ENCODE data around the gene IFI27. TPM values are rescaled to one million over a fixed set of nuclear protein-coding genes. Genes with fewer than 3 reads are reported as not detected.

IFI27 gene
- total and polyA plus RNA-seq, 2 of the 8 experiments (the other 6 are each of a cell fraction or from before 2014, with no cell fraction given), result 0.76 to 2.2 TPM

DNA sequence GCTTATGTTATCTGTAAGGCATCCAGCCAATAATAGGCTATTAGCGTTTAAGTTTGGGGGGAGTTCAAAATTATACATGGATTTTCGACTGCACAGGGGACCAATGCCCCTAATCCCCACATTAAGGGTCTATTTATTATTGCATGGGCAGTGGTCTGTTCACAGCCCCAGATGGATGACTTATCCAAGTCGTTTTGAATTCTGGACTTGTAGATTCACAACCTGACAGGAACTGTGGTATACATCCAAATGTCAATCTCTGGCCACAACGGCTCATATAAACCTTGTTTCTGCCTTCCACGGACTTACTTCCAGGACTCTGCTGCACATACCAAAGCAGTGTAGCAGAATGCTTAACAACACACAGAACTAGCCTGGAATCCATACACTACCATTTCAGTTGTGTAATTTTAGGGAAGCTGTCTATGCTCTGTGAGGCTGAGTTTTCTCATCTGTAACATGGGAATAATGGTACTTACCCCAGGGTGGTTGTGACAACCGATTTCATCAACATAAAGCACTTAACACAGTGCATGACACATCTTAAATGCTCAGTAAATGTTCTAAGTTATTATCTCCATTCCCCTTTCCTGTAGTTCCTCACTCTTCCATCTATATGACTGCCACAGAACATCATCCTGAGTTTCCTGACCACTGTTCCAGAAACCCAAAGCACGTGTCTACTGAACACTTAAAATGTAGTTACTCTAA lies 33.3 kb upstream of the IFI27 start:
- Histone ChIP-seq H3K18ac (ENCODE audit: extremely low read depth, low read length) (no peak overlapping the region), H3K79me1 (ENCODE audit: low read depth, low read length) (peaks cover 7% of the 10 kb centered on the region; the same call in 1 of the 2 replicates), H2BK120ac (replicated peaks; ENCODE audit: low read depth, low read length) (no peak overlapping the region), H2AK5ac (ENCODE audit: low read depth, low read length) (no peak overlapping the region), H2BK20ac (ENCODE audit: low read length) (no peak overlapping the region), H2BK12ac (ENCODE audit: low read depth, low read length) (no peak overlapping the region), H3K27me3 (replicated peaks in 1 of 4; ENCODE audit: control insufficient read depth in 3 of 4, extremely low read depth in 1 of 4, insufficient read depth in 3 of 4, low read length in 3 of 4) (no peaks in the 10 kb centered on the region), H3K4me1 (replicated peaks in 1 of 4; ENCODE audit: control insufficient read depth in 3 of 4, insufficient read depth in 4 of 4, low read length in 3 of 4) (peaks cover 0 to 12% (median 0%) of the 10 kb centered on the region in 4 experiments; a peak in 1 of 7 replicates), H3K9me3 (ENCODE audit: insufficient read depth in 2 of 2, low read depth in 1 of 2, low read length in 1 of 2) (no peaks in the 10 kb centered on the region), H3K27ac (ENCODE audit: low read depth, low read length) (no peak overlapping the region), H3K9ac (replicated peaks in 1 of 4; ENCODE audit: extremely low read depth in 1 of 4, low read depth in 3 of 4, low read length in 3 of 4) (no peak overlapping the region), H4K91ac (replicated peaks; ENCODE audit: insufficient read length, low read length) (no peak overlapping the region), H2AFZ (ENCODE audit: low read length) (no peak overlapping the region), H2BK15ac (ENCODE audit: low read length) (no peak overlapping the region), H3K23ac (ENCODE audit: insufficient read length) (no peak overlapping the region), H2BK5ac (ENCODE audit: low read depth, low read length) (no peak overlapping the region), H3K4me3 (ENCODE audit: extremely low read depth in 1 of 4, insufficient read depth in 2 of 4, low read depth in 3 of 4, low read length in 4 of 4) (no peak overlapping the region), H3K36me3 (ENCODE audit: control insufficient read depth in 2 of 4, insufficient read depth in 4 of 4, low read length in 3 of 4) (peaks cover 7 to 37% (median 15%) of the 10 kb centered on the region in 4 experiments), H4K20me1 (replicated peaks in 1 of 2; ENCODE audit: control insufficient read depth in 1 of 2, insufficient read depth in 2 of 2, low read length in 2 of 2) (peaks cover 10 to 14% of the 10 kb centered on the region in 2 experiments), H4K5ac (ENCODE audit: insufficient read length, low read depth, low read length) (no peak overlapping the region), H3K4me2 (ENCODE audit: insufficient read depth in 1 of 2, low read depth in 2 of 2, low read length in 2 of 2) (no peak overlapping the region; a peak in 2 of 4 replicates), H4K8ac (ENCODE audit: extremely low read depth, insufficient read depth, low read length) (no peak overlapping the region), H3K4ac (replicated peaks; ENCODE audit: insufficient read length, low read depth, low read length) (no peak overlapping the region), H3K23me2 (ENCODE audit: low read depth, low read length) (peaks cover 5% of the 10 kb centered on the region), H3K79me2 (ENCODE audit: control insufficient read depth in 1 of 2, insufficient read depth in 2 of 2, low read length in 2 of 2) (peaks cover 32 to 86% of the 10 kb centered on the region in 2 experiments), H3K14ac (ENCODE audit: insufficient read length) (no peak overlapping the region), H3K56ac (replicated peaks; ENCODE audit: insufficient read length, low read depth, low read length) (no peak overlapping the region)
- ChIA-PET CTCF (ENCODE audit: partially characterized antibody) (interaction anchor here (0.8 kb wide), 1 partner anchor 12 kb away, joined by 3 read pairs; no protein-coding TSS in a partner anchor), POLR2A (ENCODE audit: partially characterized antibody) (no interaction called here)
- 91% methylated on average over 7 of the region's 7 CpGs; no CpG with 5 or more reads in 1 of the 2 experiments for WGBS, 2 experiments (ENCODE audit: extremely low coverage in 1 of 2, insufficient coverage in 1 of 2, insufficient read length in 1 of 2, insufficient replicate concordance in 2 of 2, low coverage in 1 of 2, low lambda C conversion rate in 2 of 2, missing lambda C conversion rate in 1 of 2)
- DNase-seq (ENCODE audit: low read depth in 1 of 2, low spot score in 2 of 2), result no peak
- no peak for FAIRE-seq
- TF ChIP-seq SP2 (IDR thresholded peaks at IDR 0.05; ENCODE audit: low read length) (no peak), CHD1 (IDR thresholded peaks at IDR 0.05; ENCODE audit: low read depth, low read length) (no peak), GTF2F1 (IDR thresholded peaks at IDR 0.05; ENCODE audit: borderline replicate concordance, low read depth, low read length) (no peak), TCF12 (IDR thresholded peaks at IDR 0.05; ENCODE audit: low read depth, low read length) (no peak), BCL11A (IDR thresholded peaks at IDR 0.05; ENCODE audit: low read depth in 2 of 2, low read length in 2 of 2) (no peak), GABPA (IDR thresholded peaks at IDR 0.05; ENCODE audit: borderline replicate concordance, insufficient read depth, low read length) (no peak), KDM1A (IDR thresholded peaks at IDR 0.05; ENCODE audit: borderline replicate concordance, low read length) (no peak), ZNF274 (IDR thresholded peaks at IDR 0.05; ENCODE audit: borderline replicate concordance, extremely low read depth, low read length) (no peak), NRF1 (IDR thresholded peaks at IDR 0.05; ENCODE audit: low read depth, low read length) (no peak), POLR2A (IDR thresholded peaks at IDR 0.05; ENCODE audit: control extremely low read depth in 1 of 2, low read depth in 2 of 2, low read length in 2 of 2) (no peak), CBX5 (IDR thresholded peaks at IDR 0.05; ENCODE audit: low read depth, low read length) (no peak), SIRT6 (IDR thresholded peaks at IDR 0.05; ENCODE audit: low read length) (no peak), PHF8 (conservative IDR thresholded peaks at IDR 0.05; ENCODE audit: low read depth, low read length) (no peak)
